Measurements from ENCODE around the gene CA14.
A peak's percentile ranks its signal among the peaks of the same experiment; 100 is the strongest.

CA14 gene

GRCh38 chr1:150259758-150260669 is 2.4 kb downstream of the CA14 start:
- TF ChIP-seq SPI1 (IDR thresholded peaks at IDR 0.05; ENCODE audit: borderline replicate concordance, low read depth) (no peak), CTCF (IDR thresholded peaks at IDR 0.05; ENCODE audit: insufficient read depth, low read length) (no peak), GABPA (IDR thresholded peaks at IDR 0.05; ENCODE audit: low read depth) (no peak), POLR2AphosphoS5 (IDR thresholded peaks at IDR 0.05; ENCODE audit: low read depth) (no peak)
- TF ChIP-seq, protein P1, sequence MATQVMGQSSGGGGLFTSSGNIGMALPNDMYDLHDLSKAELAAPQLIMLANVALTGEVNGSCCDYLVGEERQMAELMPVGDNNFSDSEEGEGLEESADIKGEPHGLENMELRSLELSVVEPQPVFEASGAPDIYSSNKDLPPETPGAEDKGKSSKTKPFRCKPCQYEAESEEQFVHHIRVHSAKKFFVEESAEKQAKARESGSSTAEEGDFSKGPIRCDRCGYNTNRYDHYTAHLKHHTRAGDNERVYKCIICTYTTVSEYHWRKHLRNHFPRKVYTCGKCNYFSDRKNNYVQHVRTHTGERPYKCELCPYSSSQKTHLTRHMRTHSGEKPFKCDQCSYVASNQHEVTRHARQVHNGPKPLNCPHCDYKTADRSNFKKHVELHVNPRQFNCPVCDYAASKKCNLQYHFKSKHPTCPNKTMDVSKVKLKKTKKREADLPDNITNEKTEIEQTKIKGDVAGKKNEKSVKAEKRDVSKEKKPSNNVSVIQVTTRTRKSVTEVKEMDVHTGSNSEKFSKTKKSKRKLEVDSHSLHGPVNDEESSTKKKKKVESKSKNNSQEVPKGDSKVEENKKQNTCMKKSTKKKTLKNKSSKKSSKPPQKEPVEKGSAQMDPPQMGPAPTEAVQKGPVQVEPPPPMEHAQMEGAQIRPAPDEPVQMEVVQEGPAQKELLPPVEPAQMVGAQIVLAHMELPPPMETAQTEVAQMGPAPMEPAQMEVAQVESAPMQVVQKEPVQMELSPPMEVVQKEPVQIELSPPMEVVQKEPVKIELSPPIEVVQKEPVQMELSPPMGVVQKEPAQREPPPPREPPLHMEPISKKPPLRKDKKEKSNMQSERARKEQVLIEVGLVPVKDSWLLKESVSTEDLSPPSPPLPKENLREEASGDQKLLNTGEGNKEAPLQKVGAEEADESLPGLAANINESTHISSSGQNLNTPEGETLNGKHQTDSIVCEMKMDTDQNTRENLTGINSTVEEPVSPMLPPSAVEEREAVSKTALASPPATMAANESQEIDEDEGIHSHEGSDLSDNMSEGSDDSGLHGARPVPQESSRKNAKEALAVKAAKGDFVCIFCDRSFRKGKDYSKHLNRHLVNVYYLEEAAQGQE (IDR thresholded peaks at IDR 0.05; ENCODE audit: insufficient replicate concordance, low read depth), result no peak
- no peak for DNase-seq (ENCODE audit: low read depth in 1 of 2, low spot score in 1 of 2)
- Histone ChIP-seq H3K4me3 (replicated peaks; ENCODE audit: insufficient read depth, low read length) (no peak overlapping the region), H3K27me3 (ENCODE audit: insufficient read depth, poor library complexity, severe bottlenecking) (peaks cover 4% of the 10 kb centered on the region), H3K27ac (replicated peaks) (no peak overlapping the region)

DNA sequence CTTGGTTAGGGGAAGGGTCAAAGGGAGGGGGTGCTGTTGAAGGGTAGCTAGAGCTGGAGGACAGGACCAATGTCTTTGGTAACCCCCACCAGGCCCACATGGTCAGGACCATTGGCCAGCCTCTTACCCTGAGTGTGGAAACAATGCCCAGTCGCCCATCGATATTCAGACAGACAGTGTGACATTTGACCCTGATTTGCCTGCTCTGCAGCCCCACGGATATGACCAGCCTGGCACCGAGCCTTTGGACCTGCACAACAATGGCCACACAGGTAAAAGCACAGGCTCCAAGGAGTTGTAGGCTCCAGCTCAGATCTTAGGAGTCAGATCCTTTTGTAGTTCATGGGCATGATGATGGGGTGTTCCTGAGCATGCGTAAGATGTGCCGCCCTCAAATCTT is 3.8 kb downstream of the CA14 start:
- peaks cover 4% of the 10 kb centered on the region for H3K27me3 ChIP-seq (ENCODE audit: insufficient read depth, poor library complexity, severe bottlenecking)
- no peak overlapping the region for H3K4me3 ChIP-seq (replicated peaks; ENCODE audit: insufficient read depth, low read length)
- TF ChIP-seq, protein P1 (IDR thresholded peaks at IDR 0.05; ENCODE audit: insufficient replicate concordance, low read depth), result no peak
- TF ChIP-seq GABPA (IDR thresholded peaks at IDR 0.05; ENCODE audit: low read depth) (no peak), SPI1 (IDR thresholded peaks at IDR 0.05; ENCODE audit: borderline replicate concordance, low read depth) (no peak), POLR2AphosphoS5 (IDR thresholded peaks at IDR 0.05; ENCODE audit: low read depth) (no peak), CTCF (IDR thresholded peaks at IDR 0.05; ENCODE audit: insufficient read depth, low read length) (no peak)
- no peak for DNase-seq (ENCODE audit: low read depth in 1 of 2, low spot score in 1 of 2)
- no peak overlapping the region for H3K27ac ChIP-seq (replicated peaks)

- TF ChIP-seq SPI1 (IDR thresholded peaks at IDR 0.05; ENCODE audit: borderline replicate concordance, low read depth), result no peak
- TF ChIP-seq CTCF (IDR thresholded peaks at IDR 0.05; ENCODE audit: insufficient read depth, low read length), result no peak
- no peak for TF ChIP-seq GABPA (IDR thresholded peaks at IDR 0.05; ENCODE audit: low read depth)
- TF ChIP-seq, protein P1 (IDR thresholded peaks at IDR 0.05; ENCODE audit: insufficient replicate concordance, low read depth), result no peak
- TF ChIP-seq POLR2AphosphoS5 (IDR thresholded peaks at IDR 0.05; ENCODE audit: low read depth), result 0 out of 2 replicates have a peak, but pooled peaks have one; percentile 7
- H3K27me3 ChIP-seq (ENCODE audit: insufficient read depth, poor library complexity, severe bottlenecking), result no peaks in the 10 kb centered on the region
- H3K27ac ChIP-seq (replicated peaks), result 0 out of 2 replicates have a peak overlapping the region, but pooled peaks have one; percentile 11
- no peak overlapping the region for H3K4me3 ChIP-seq (replicated peaks; ENCODE audit: insufficient read depth, low read length)
- peak in 1 of 2 experiments; percentile 27 for DNase-seq (ENCODE audit: low read depth in 1 of 2, low spot score in 1 of 2)
Measured at GRCh38 chr1:150262388-150263320, 5.1 kb downstream of the CA14 start.

Measured in HL-60 (cell line).